ENCODE results near the gene FAM3D.

FAM3D gene

GRCh38 chr3:58654466-58654865 lies 12.1 kb downstream of the FAM3D start:
- DNase-seq (ENCODE audit: low spot score): no peak

GRCh38 chr3:58652624-58653023 lies 13.9 kb downstream of the FAM3D start:
- DNase-seq (ENCODE audit: low spot score): no peak

DNA sequence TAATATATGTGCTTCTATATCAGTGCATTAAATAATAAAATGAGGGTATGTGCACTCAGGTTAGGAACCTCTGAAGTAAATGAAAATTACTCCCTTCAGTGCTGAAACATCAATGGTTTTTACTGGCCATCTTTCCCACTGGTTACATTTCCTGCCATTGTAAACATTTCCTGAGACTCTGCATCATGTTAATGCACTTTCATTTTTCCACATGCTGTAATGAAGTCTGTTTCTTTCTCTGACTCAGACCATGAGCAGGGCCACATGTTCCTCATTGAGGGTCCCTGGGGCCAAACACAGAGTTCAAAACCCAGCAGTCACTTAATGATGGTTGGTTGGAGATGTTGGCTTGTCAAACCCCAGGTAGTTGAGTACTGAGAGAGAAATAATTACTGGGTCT lies 15.3 kb downstream of the FAM3D start:
- DNase-seq (ENCODE audit: low spot score): no peak

DNA sequence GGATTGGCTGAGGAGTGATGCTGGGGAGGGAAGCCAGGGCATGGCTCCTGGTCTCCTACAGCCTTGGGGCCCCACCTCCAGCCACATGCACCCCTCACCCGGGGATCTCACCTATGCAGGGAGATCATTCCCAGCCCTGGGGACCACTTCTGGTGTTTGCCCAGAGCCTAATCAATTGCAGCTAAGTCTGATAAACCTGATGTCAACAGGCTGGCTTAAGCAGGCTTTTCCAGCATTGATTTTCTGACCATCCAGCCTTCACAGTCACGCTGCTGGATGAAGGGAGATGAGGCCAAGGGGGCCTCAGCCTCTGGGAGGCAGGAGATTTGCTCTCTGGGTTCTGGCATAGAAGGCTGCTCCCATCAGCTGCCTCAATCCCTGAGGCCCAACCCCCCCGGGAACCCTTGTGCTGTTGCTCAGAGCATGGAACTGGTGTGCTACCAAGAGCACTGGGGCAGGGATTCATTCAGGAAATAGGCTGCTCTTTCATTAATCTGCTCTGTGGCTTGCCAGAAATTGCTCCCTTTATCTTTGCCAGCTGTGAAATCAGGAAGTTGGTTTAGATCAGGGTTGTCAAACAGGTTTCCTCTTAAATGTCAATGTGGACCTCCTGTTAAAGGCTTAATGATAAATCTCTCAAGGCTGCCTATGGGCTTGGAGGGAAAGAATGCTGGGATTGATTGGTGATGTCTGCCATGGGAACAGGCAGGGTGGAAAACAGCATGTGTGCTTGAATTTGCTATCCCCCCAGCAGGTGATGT lies 19.0 kb downstream of the FAM3D start:
- DNase-seq (ENCODE audit: low spot score): no peak

GRCh38 chr3:58646503-58646902 lies 20.1 kb downstream of the FAM3D start:
- DNase-seq (ENCODE audit: low spot score): no peak

- DNase-seq (ENCODE audit: low spot score): no peak
Observed at GRCh38 chr3:58645726-58646125, 20.8 kb downstream of the FAM3D start.

GRCh38 chr3:58642846-58643245 lies 23.7 kb downstream of the FAM3D start:
- DNase-seq (ENCODE audit: low spot score): no peak

DNA sequence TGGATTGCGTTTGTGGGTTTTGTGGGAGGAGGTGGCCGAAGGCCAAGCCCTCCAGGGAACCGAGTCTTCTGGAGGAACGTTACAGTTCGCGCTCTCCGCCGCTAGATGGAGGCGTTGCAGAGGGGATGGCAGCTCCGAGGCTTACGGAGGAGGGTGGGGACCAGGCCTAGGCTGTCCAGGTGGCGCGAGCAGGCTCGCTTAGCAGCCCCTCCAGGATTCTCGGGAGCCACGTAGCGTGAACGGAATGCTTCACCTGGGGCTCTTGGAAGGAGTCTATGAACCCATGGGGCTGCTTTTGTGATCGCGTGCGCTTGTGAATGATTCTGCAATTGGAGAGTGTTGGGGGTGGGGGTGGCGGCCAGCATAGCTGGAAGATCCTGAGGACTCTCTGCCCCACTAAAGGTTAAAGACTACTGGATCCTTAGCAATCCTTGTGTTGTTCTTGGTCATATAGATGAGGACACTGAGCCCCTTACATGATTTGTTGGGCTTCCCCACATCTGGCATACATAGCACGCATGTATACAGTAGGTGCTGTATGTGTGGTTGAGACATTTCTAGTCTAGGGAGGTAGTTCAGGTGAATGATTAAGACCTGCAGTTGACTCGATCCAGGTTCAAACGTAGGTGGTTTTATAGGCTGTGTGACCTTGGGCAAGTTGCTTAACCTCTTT lies 25.7 kb downstream of the FAM3D start:
- peak; percentile 21 for DNase-seq (ENCODE audit: low spot score)

DNA sequence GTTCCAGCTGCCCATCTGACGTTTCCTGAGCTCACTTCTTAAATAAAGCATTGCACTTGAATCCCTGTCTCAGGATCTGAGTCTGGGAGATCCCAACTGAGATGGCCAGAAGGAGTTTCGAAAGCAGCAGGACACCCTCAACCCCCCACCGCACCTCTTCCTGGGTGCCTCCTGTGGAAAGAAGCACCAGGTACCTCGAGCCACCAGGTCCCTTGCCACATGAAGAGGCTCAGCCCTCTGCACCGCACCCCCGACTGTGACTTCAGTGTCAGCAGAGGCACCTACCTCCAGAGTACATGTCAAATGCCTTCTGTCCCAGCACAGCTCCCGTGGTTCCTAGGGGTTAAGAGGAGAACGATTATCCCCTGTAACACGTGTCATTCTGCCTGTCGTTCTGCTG lies 26.7 kb downstream of the FAM3D start:
- no peak for DNase-seq (ENCODE audit: low spot score)

- DNase-seq (ENCODE audit: low spot score): no peak
Observed at GRCh38 chr3:58639001-58639400, 27.6 kb downstream of the FAM3D start.

DNA sequence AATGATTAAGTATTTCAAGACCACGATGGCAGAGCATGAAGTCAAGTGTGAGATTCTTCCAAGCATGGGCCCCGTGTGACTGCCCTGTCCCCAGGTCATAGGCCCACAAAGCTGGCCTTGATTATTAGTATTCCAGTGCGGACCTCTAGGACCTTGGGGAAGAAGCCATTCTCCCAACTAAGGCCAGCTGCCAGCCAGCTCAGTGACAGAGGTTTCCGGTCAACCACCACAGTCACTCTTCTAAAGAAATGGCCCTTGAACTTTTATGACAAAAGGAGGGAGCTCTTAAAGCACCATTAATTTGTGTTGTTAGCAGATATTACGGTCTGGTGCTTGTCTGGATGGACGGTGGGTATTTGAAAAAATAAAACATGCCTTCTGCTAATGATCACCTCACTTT lies 28.0 kb downstream of the FAM3D start:
- no peak for DNase-seq (ENCODE audit: low spot score)

- no peak for DNase-seq (ENCODE audit: low spot score)
Observed at GRCh38 chr3:58637509-58637908, 29.1 kb downstream of the FAM3D start.

DNA sequence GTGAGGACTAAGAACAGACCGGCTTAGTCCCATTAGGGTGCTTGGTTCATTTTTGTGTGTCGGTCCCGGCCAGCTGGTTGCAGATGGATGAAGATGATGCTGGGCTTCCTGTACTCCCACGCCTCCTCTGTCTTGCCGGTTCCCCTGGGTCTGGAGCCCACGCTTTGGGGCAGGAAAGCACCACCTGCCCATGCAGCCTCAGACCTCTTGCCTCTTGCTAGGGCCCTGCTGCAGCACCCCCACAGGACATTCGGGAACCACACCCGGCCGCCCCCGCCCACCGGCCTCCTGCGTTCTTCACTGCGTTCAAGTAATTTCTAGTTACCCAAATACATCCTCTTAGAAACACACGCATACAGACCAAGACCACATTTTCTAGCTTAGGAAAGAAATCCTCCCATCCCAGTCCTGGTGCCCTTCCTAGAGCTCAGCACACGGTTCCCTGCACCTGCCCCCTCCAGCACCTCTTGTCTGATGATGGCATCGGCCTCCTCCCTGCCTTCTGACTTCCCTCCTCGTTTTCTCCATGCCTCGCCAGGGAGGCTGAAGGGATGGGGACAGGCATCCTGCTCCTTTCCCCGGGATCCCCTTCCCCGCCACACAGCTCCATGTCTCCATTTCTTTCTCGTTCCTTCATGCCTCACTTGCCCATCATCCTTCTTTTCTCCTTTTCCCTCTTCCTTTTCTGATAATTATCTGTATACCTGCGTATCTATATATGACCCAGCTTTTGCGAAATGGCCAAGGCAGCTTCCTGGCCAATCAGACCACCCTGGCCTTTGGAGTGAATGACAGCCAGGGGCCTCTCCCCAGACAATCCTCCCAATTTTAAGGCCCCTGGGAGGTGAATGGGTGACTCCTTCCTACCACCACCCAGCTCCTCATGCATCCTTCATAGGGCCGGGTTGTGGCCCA lies 30.9 kb downstream of the FAM3D start:
- no peak for DNase-seq (ENCODE audit: low spot score)

GRCh38 chr3:58633157-58633865 lies 33.3 kb downstream of the FAM3D start:
- DNase-seq (ENCODE audit: low spot score): no peak

GRCh38 chr3:58631742-58632141 lies 34.8 kb downstream of the FAM3D start:
- no peak for DNase-seq (ENCODE audit: low spot score)

DNA sequence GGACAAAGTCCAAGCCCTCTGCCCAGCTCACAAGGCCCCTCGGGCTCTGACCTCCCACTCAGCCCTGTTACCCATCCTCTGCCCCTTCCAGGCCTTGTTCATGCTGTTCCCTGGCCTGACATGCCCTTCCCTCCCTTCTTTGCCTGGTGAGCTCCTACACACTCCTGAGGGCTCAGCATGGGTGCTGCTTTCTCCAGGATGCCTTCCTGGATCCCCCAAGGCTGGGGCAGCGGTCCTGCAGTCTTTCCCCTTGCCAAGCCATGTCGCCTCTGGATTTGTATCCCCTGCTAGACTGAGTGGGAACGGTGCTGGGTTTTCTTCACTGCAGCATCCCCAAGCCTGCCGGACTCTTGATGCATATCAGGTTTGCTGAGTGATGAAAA lies 35.9 kb downstream of the FAM3D start:
- no peak for DNase-seq (ENCODE audit: low spot score)

GRCh38 chr3:58630076-58630709 lies 36.4 kb downstream of the FAM3D start:
- DNase-seq (ENCODE audit: low spot score): peak; percentile 40

DNA sequence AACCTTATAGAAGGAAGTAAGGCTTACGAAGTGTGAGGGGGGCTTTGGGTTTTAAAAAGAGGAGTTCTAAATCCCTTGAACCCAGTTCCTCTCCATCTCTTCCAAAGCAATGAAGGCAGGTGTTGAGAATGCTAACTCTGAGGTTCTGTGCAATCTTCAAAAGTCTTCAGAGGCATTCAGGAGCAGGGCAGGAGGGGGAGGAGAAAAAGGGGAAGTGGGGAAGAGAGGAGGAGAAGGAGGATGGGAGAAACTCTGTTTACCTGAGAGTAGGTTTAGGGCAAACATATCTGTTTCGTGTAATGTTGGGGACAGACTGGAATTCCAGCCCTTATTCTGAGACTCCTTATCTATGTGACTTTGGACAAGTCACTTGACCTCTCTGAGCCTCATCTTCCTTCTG lies 36.9 kb downstream of the FAM3D start:
- no peak for DNase-seq (ENCODE audit: low spot score)

DNA sequence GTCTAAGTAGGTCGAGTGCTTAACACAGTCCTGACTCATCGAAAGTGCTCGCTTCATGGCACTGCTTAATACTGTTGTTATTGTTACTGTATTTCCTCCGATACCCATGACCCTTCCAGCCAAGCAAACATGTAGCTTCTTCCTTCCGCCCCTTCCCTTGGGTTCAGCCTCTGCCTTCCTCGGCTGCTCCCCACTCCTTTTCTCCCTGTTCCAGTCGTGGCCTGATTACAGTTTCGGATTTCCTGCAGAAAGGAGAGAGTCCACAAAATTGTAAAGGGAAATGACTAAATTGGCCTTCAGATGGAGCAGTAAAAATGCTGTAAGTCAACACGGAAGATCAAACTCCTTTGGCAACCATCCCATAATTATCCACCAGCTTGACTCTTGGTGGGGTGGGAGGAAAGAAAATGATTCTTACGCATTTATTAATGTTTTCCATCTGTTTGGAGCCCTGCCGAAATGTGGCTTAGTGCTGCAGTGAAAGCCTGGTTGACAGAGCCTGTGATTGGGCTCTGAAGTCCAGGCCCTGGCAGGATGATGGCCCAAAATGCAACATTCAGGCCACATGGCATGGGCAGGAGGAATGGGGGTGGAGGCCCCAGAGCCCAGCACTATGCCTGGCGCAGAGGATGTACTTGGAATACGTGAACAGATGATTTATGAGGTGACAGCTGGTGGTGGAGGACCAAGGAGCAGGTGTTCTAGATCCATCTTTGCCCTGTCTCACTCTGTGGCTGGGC lies 37.6 kb downstream of the FAM3D start:
- no peak for DNase-seq (ENCODE audit: low spot score)

DNA sequence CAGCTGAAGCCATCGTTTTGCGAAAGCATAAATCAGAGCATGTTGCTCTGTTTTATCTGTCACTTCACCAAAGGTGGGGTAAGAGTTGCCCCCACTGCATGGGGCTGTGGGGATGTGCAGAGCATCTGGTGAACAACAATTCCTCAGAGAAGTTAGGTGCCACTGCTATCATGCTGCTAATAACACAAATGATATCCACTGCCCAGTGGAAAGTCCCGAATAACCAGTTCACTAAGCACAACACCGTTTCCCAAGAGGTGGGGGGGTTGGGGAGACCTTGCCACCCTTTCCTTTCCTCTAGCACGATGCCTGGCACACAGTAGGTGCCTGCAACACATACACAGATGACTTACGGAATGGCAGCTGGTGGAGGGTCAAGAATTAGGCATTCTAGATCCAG lies 38.6 kb downstream of the FAM3D start:
- DNase-seq (ENCODE audit: low spot score): no peak

DNA sequence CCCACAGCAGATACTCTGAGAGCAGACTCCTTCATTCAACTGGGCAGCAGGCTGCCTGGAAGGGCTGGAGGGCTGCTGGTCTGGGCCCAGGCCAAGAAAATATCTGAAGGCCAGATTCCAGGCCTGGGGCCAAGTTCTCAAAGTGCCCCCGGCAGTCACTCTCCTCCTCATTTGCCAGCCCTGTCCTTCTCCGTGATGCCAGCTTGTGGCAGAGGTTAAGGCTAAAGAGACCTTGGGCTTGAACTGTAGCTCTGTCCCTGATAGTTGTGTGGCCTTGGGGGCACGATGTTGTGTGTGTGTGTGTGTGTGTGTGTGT lies 39.0 kb downstream of the FAM3D start:
- no peak for DNase-seq (ENCODE audit: low spot score)

Measured in putamen (tissue), 1 donor.